SIG-M5 treated with dmso at 0.1 percent for 504 hours (cell line): ENCODE measurements around the gene MTHFD1.

Source experiments
- DNase-seq: peaks from one replicate; lab custom pipeline; 2025; ENCODE audit not compliant: unreplicated experiment; lab: John Stamatoyannopoulos, UW

Gene MTHFD1

DNA sequence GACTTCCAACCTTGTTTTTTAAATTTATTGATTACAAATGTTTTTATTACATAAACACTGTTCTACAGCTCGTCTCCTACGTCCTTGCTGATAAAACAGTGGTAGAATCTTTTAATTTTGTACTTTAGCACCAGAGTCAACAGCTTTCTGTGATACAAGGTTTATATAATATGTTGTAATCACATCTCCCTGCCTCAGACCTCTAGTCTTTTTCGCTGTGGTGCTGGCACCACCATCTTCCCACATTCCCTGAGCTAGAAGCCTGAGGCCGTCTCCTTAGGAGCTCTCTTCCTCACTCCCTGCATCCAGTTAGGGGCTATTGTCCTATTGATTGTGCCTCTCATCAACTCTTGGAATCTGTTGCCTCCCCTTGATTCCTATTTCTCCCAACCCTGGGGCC is 17.1 kb downstream of the MTHFD1 start:
- DNase-seq, result no peak

- DNase-seq, result no peak
Observed at GRCh38 chr14:64407329-64407728, 19.2 kb downstream of the MTHFD1 start.

GRCh38 chr14:64409126-64409920 is 21.2 kb downstream of the MTHFD1 start:
- no peak for DNase-seq

- peak; percentile 9 for DNase-seq
Observed at GRCh38 chr14:64410084-64410774, 22.1 kb downstream of the MTHFD1 start.

DNA sequence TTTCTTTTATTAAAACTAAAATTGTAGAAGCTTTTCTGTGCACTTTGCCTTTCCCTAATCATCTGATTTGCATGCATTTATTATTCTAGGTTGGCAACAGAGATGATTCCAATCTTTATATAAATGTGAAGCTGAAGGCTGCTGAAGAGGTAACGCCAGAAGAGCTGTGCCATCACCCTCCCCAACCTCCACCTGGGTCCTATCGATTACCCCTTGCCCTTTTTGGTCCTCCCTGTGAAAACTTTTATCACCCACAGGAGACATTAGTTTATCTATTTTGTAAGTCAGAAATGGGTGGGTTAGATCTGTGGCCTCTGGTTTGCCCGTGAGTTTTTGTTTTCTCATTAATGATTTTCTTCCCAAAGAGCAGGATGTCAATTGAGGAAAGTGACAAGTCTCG is 22.8 kb downstream of the MTHFD1 start:
- DNase-seq, result no peak

DNA sequence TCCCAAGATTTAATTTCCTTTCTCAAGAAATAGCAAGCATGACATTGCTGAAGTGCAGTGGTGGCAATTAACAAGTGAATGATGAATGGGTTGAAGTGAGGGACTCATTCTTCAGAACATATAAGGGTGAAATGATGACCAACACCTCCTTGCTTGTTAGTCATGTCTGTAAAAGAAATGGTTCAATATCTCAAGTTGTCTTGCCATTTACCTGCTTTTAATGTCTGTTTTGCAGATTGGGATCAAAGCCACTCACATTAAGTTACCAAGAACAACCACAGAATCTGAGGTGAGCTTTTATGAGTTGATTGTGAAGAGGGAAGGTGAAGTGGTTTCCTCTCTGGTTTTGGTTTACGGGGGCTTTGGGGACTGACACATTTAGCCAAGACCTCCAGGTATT is 24.1 kb downstream of the MTHFD1 start:
- DNase-seq, result no peak

- DNase-seq, result no peak
Observed at GRCh38 chr14:64416348-64416932, 28.3 kb downstream of the MTHFD1 start.

- no peak for DNase-seq
Observed at GRCh38 chr14:64417055-64417770, 29.1 kb downstream of the MTHFD1 start.

- no peak for DNase-seq
Observed at GRCh38 chr14:64417771-64418125, 29.6 kb downstream of the MTHFD1 start.

DNA sequence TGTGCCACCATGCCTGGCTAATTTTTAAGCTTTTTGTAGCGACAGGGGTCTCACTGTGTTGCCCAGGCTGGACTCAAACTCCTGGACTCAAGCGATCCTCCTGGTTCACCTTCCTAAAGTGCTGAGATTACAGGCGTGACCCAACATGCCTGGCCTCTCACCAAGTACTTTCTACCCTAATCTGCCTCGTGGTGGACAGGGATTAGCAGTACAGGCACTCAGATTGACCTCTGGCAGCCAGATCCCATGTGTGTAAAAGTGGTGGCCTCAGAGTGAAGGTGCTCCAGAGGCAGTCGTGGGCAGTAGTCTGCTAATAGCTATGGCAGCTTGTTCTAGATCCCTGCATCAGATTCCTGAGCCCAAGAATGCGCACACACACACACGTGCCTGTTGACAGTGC is 30.9 kb downstream of the MTHFD1 start:
- DNase-seq, result no peak

DNA sequence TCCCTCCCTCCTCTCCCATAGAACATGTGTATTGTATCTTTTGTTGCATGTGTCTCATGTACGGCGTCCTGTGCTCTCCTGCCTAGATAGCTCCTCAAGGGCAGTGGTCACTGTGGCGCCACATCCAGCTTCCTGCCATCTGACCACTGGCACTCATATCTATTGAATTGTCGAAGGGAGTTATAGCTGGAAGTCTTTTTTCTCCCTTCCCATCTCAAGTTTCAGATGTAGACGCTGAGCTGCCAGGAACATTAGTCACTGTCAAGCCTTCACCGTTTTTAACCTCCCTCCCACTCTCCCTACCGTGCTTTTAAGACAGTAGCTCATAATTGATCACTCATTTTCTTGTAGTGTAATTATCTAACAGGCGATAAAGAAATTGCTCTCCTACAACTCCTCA is 33.0 kb downstream of the MTHFD1 start:
- DNase-seq, result no peak

GRCh38 chr14:64422005-64422404 is 33.9 kb downstream of the MTHFD1 start:
- DNase-seq, result no peak

GRCh38 chr14:64422756-64423155 is 34.6 kb downstream of the MTHFD1 start:
- no peak for DNase-seq

- DNase-seq, result no peak
Observed at GRCh38 chr14:64423987-64424386, 35.8 kb downstream of the MTHFD1 start.

DNA sequence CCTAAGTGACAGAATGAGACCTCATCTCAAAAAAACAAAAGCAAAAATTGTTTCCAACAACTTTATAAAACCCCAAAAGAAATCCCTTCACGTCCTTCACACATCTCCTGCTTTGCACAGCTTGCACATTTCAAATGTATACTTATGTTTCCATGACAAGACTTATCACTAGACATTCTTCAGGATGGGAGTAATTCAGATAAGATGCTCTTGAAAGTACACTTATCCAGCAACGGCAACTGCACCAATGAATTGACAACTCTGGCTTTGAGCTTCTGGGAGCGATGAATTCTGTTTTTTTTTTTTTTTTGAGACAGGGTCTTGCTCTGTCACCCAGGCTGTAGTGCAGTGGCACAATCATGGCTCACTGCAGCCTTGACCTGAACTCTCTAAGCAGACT is 46.4 kb downstream of the MTHFD1 start:
- DNase-seq, result no peak

DNA sequence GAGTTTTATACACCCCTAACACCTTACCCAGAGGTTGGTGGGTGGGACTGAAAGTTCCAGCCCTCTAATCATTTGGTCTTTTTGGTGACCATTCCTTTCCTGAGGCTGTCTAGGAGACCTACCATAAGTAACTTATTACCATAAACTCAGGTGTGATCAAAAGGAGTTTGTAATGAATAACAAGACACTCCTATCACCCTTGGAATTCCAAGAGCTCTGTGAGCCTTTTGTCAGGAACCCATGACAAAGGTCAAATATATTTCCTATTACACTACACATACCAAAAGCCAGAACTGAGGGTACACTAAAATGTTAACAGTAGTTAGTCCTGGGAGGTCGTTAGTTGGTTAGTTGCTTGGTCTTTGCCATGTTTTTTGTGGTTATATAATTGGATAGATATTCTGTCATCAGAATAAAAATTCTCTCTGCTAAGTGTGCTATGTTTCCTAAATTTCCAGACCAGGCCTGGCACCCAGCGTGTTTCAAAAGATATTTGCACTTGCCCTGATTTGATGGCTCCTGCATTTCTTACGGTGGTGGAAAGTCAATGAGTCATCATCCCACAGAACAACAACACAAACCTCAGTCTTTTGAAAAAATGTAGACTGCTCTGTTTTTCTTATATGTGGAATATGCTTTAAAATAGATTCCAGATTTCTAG is 50.2 kb downstream of the MTHFD1 start:
- DNase-seq, result no peak

DNA sequence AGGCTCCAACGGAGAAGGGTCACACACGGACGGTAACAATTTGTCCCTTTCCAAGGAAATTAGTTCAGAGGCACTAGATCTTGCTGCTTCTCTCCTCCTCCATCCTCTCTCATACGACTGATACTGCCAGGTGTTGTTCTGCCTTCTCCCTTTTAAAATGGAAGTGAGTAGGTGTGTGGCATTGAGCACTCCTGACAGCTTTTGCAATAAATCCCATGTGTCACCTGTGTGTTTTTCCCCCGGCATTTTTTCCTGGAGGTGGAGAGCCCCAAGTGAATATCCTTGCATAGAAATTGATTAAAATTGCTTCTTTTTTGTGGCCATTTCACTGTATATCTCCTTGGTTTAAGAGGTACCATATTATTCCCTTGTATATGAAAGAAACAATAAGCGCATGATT is 51.0 kb downstream of the MTHFD1 start:
- DNase-seq, result no peak

DNA sequence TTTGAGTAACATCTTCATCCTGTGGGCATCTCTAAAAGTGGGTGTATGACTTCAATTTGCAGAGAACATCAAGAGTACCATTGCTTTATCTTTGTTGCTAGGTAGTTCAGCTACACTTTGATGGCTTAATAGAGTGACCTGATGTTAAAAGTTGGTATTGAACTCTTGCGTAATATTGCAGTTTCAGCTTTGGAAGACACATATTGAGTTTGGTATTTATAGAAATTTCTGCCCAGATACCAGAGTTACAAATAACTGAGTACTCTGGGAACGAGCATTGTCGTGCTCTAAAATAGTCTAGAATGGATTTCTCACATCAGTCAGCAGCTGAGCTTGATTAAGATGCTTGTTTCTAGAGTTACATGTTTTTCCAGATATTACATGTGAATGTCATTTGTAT is 52.3 kb downstream of the MTHFD1 start:
- peak; percentile 35 for DNase-seq

DNA sequence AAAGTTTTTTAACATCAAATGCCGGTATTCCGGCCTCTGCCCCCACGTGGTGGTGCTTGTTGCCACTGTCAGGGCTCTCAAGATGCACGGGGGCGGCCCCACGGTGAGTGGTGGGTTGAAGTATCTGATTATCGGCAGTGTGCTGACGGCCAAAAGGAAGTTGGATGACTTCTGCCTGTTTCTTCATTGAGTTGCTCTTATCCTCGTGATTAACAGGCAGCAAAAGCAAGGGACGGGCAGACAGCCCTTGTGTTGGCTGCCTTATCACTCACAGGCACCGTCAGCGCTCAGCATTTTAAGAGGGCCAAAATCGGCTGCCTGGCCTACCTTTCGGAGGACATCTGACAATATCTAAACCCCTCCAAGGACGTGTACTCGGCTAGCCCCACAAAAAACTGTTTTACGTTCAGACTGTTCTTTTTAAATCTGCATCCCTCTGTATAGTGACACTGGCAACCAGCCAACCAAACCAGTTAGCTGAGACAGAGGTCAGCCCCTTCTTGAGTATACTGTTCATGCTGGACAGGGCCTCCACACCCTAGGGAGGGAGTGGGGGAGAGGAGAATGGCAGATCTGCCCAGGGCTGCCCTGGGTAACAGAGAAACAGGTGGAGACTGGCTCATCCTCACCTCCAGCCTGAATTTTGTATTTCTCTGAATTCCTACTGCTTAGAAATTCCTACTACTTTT is 54.3 kb downstream of the MTHFD1 start:
- DNase-seq, result no peak

DNA sequence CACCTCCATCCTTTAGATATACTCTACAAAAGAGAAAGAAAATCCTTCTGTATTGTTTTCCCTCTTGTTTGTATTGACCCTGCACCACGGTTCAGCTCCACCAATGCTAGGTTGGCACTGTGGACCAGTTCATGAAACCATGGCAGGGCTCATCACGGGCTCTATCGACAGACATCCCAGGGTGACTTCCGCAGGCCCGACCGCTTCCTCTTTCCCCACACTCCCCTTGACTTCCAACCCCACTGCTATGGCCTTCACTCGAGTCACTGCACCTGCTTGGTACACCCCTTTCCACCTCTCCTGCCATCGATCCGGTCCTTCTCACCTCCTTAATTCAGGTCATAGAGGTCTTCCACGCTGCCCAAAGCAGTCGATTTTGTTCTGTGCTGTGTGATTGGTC is 56.0 kb downstream of the MTHFD1 start:
- no peak for DNase-seq
